HCT116 (cell line): Measurements from ENCODE around the gene RNF220. TPM values are rescaled to one million over a fixed set of nuclear protein-coding genes. Genes with fewer than 3 reads are reported as not detected.

Experiments
- ATAC-seq: fragments of 200-7000 bp; cut with Tn5 transposase; 2 replicates; pipeline ENCODE4 v1.9.1; 2020; ENCODE audit warnings: mild to moderate bottlenecking, moderate library complexity
- BruUV-seq: library from RNA; stranded (reverse); fragments of 400-500 nt; replicated peaks from 2 replicates; lab custom pipeline; 2021; lab: Mats Ljungman, UMichigan
- CTCF ChIA-PET: fragments of 300-600 bp; sonication (Branson Sonifier 250); formaldehyde crosslinking; loops from one replicate; lab custom pipeline; 2021; ENCODE audit warnings: antibody characterized with exemption; lab: Charles Lee
- POLR2A ChIA-PET: fragments of 300-600, 350-600 bp; sonication (Branson Sonifier 250); formaldehyde crosslinking; loops from one replicate; lab custom pipeline; 2021; ENCODE audit warnings: antibody characterized with exemption; lab: Charles Lee
- RAD21 ChIA-PET, 2 experiments: fragments of 300-600 bp; sonication (Branson Sonifier 250); formaldehyde crosslinking; loops; one replicate each; lab custom pipeline; 2023; ENCODE audit warnings: low total read pairs in 2 of 2; ENCODE audit not compliant: uncharacterized antibody in 2 of 2, unreplicated experiment in 2 of 2, low non-redundant PET in 1 of 2; lab: Charles Lee
- DNase-seq: peaks from one replicate; pipeline ENCODE4 v3.0.0-alpha.2; 2010; ENCODE audit warnings: low read depth, low spot score
- H2AFZ ChIP-seq: fragments of 200-600 bp; shearing (Covaris generic), sonication (generic); 2 replicates; pipeline ENCODE4 v1.6.1; 2017; ENCODE audit warnings: low read depth, mixed run types, mixed read lengths, antibody characterized with exemption, low read length; ENCODE audit not compliant: poor library complexity, severe bottlenecking
- H3K27ac ChIP-seq: 2 replicates; pipeline ENCODE4 v1.5.1; 2012; ENCODE audit warnings: low read depth, low read length
- H3K27me3 ChIP-seq: fragments of 200-600 bp; sonication (generic); 2 replicates; pipeline ENCODE4 v1.6.1; 2016; ENCODE audit warnings: mixed run types, low read length, mixed read lengths; ENCODE audit not compliant: insufficient read depth
- H3K36me3 ChIP-seq, 2 experiments: fragments of 200-500 bp in 1 of 2; fragments of 200-600 bp in 1 of 2; sonication (Bioruptor generic) in 1 of 2; sonication (generic) in 1 of 2; 2 replicates each; pipeline versions ENCODE4 v1.5.1 to v1.6.1; 2014 to 2016; ENCODE audit warnings: low read length in 2 of 2, inconsistent platforms in 1 of 2, mixed read lengths in 1 of 2, mixed run types in 1 of 2; ENCODE audit not compliant: insufficient read depth in 2 of 2, control insufficient read depth in 1 of 2
- H3K4me1 ChIP-seq, 2 experiments: fragments of 200-600 bp in 1 of 2; sonication (generic) in 1 of 2; 2 replicates each; pipeline versions ENCODE4 v1.5.1 to v1.6.1; 2012 to 2017; ENCODE audit warnings: low read length in 2 of 2, inconsistent platforms in 1 of 2, mild to moderate bottlenecking in 1 of 2, mixed read lengths in 1 of 2, mixed run types in 1 of 2, moderate library complexity in 1 of 2; ENCODE audit not compliant: insufficient read depth in 2 of 2, control insufficient read depth in 1 of 2
- H3K4me2 ChIP-seq: fragments of 200-600 bp; sonication (generic); 2 replicates; pipeline ENCODE4 v1.6.1; 2017; ENCODE audit warnings: mixed run types, low read length, mixed read lengths
- H3K4me3 ChIP-seq, 2 experiments: fragments of 200-600 bp in 1 of 2; sonication (generic) in 1 of 2; replicated peaks in 1 of 2; 2 replicates each; pipeline ENCODE4 v1.5.1; 2011 to 2016; ENCODE audit warnings: low read length in 2 of 2, control low read depth in 1 of 2, low read depth in 1 of 2, mild to moderate bottlenecking in 1 of 2, mixed read lengths in 1 of 2, mixed run types in 1 of 2
- H3K79me2 ChIP-seq: fragments of 200-600 bp; sonication (generic); 2 replicates; pipeline ENCODE4 v1.6.1; 2017; ENCODE audit warnings: mild to moderate bottlenecking, mixed run types, low read length, moderate library complexity, mixed read lengths; ENCODE audit not compliant: insufficient read depth
- H3K9ac ChIP-seq: fragments of 200-600 bp; sonication (generic); 2 replicates; pipeline ENCODE4 v1.6.1; 2016; ENCODE audit warnings: low read length, mixed read lengths
- H3K9me2 ChIP-seq: fragments of 200-600 bp; sonication (generic), shearing (Covaris generic); 2 replicates; pipeline ENCODE4 v1.6.1; 2017; ENCODE audit warnings: mixed run types, mild to moderate bottlenecking, moderate library complexity; ENCODE audit not compliant: insufficient read depth
- H3K9me3 ChIP-seq, 2 experiments: fragments of 200-500 bp in 1 of 2; fragments of 200-600 bp in 1 of 2; sonication (Bioruptor generic) in 1 of 2; sonication (generic) in 1 of 2; 2 replicates each; pipeline ENCODE4 v1.6.1; 2014 to 2017; ENCODE audit warnings: low read length in 2 of 2, mixed read lengths in 2 of 2, inconsistent platforms in 1 of 2, low read depth in 1 of 2, mild to moderate bottlenecking in 1 of 2, mixed run types in 1 of 2, moderate library complexity in 1 of 2; ENCODE audit not compliant: control insufficient read depth in 1 of 2, insufficient read depth in 1 of 2
- H4K20me1 ChIP-seq: fragments of 200-600 bp; sonication (generic), shearing (Covaris generic); 2 replicates; pipeline ENCODE4 v1.6.1; 2017; ENCODE audit warnings: mixed run types, mild to moderate bottlenecking, moderate library complexity; ENCODE audit not compliant: insufficient read depth
- CEBPB ChIP-seq: IDR thresholded peaks from 2 replicates; pipeline ENCODE4 v1.6.1; 2012; ENCODE audit warnings: low read depth
- EGR1 ChIP-seq: IDR thresholded peaks from 2 replicates; pipeline ENCODE4 v1.6.1; 2012; ENCODE audit warnings: low read depth
- EZH2 ChIP-seq: fragments of 200-600 bp; sonication (generic); IDR thresholded peaks from 2 replicates; pipeline ENCODE4 v1.6.1; 2017; ENCODE audit warnings: antibody characterized with exemption, mixed run types
- EZH2phosphoT487 ChIP-seq: fragments of 200-600 bp; IDR thresholded peaks from 2 replicates; pipeline ENCODE4 v1.6.1; 2018; ENCODE audit warnings: antibody characterized with exemption, borderline replicate concordance
- SIN3A ChIP-seq: IDR thresholded peaks from 2 replicates; pipeline ENCODE4 v1.6.1; 2012; ENCODE audit warnings: low read depth
- SP1 ChIP-seq: IDR thresholded peaks from 2 replicates; pipeline ENCODE4 v1.6.1; 2012; ENCODE audit warnings: low read depth
- TCF7L2 ChIP-seq: IDR thresholded peaks from 2 replicates; pipeline ENCODE4 v1.7.0; 2011; ENCODE audit warnings: borderline replicate concordance, inconsistent platforms; ENCODE audit not compliant: insufficient read depth, insufficient read length; ENCODE audit errors: extremely low read depth
- intact Hi-C: fragments of 100-400 bp; cut with micrococcal nuclease; formaldehyde crosslinking; loops from 2 replicates; pipeline ENCODE4 v1.10.0; 2022
- total RNA-seq: library from RNA; stranded (reverse); gene quantifications from one replicate; pipeline ENCODE4 v1.2.1, GENCODE V29; 2021; ENCODE audit not compliant: unreplicated experiment
- TF ChIP-seq, protein P1 (sequence below): IDR thresholded peaks from 2 replicates; pipeline ENCODE4 v1.6.1; 2012
- TF ChIP-seq, protein P2 (sequence below): IDR thresholded peaks from 2 replicates; pipeline ENCODE4 v1.6.1; 2012
- TF ChIP-seq, protein P3 (sequence below), 3 experiments: fragments of 200-600 bp in 1 of 3; sonication (generic) in 1 of 3; IDR thresholded peaks in 2 of 3; conservative IDR thresholded peaks in 1 of 3; 2 replicates each; pipeline ENCODE4 v1.5.1; 2012 to 2017; ENCODE audit warnings: low read depth in 2 of 3, low read length in 2 of 3, antibody characterized with exemption in 1 of 3, borderline replicate concordance in 1 of 3, control low read depth in 1 of 3, mild to moderate bottlenecking in 1 of 3, mixed read lengths in 1 of 3, mixed run types in 1 of 3, moderate library complexity in 1 of 3; ENCODE audit not compliant: insufficient read depth in 1 of 3

The RNF220 gene
- total RNA-seq, 1 experiment from 2014 or later, result 84.5 TPM

GRCh38 chr1:44559330-44559729 lies 154.3 kb downstream of the RNF220 start:
- ChIA-PET CTCF (interaction anchor here (1.0 kb wide), 1 partner anchor 13 kb away, joined by 3 read pairs; no protein-coding TSS in a partner anchor), POLR2A (no interaction called here), RAD21 (no interaction called here)
- DNase-seq, result no peak
- H3K9me2 ChIP-seq, result no peaks in the 10 kb centered on the region
- H3K27me3 ChIP-seq, result no peaks in the 10 kb centered on the region
- H3K9ac ChIP-seq, result no peak overlapping the region
- H3K4me1 ChIP-seq, result peaks cover 5 to 26% of the 10 kb centered on the region in 2 experiments; a peak in 3 of 4 replicates
- intact Hi-C loops, result no loop called here
- H3K79me2 ChIP-seq, result no peaks in the 10 kb centered on the region
- H3K4me3 ChIP-seq, result no peak overlapping the region
- no peak overlapping the region for H3K27ac ChIP-seq
- no peaks in the 10 kb centered on the region for H4K20me1 ChIP-seq
- H3K36me3 ChIP-seq, result no peaks in the 10 kb centered on the region
- no peak for TF ChIP-seq EZH2phosphoT487
- TF ChIP-seq, protein P1, sequence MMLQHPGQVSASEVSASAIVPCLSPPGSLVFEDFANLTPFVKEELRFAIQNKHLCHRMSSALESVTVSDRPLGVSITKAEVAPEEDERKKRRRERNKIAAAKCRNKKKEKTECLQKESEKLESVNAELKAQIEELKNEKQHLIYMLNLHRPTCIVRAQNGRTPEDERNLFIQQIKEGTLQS, result no peak
- no peak for TF ChIP-seq EGR1
- no peak for TF ChIP-seq SIN3A
- TF ChIP-seq CEBPB, result no peak
- TF ChIP-seq EZH2, result no peak
- TF ChIP-seq, protein P2, sequence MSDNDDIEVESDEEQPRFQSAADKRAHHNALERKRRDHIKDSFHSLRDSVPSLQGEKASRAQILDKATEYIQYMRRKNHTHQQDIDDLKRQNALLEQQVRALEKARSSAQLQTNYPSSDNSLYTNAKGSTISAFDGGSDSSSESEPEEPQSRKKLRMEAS, result no peak
- TF ChIP-seq, protein P3, sequence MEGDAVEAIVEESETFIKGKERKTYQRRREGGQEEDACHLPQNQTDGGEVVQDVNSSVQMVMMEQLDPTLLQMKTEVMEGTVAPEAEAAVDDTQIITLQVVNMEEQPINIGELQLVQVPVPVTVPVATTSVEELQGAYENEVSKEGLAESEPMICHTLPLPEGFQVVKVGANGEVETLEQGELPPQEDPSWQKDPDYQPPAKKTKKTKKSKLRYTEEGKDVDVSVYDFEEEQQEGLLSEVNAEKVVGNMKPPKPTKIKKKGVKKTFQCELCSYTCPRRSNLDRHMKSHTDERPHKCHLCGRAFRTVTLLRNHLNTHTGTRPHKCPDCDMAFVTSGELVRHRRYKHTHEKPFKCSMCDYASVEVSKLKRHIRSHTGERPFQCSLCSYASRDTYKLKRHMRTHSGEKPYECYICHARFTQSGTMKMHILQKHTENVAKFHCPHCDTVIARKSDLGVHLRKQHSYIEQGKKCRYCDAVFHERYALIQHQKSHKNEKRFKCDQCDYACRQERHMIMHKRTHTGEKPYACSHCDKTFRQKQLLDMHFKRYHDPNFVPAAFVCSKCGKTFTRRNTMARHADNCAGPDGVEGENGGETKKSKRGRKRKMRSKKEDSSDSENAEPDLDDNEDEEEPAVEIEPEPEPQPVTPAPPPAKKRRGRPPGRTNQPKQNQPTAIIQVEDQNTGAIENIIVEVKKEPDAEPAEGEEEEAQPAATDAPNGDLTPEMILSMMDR (IDR thresholded peaks at IDR 0.05 in 2 of 3, conservative IDR thresholded peaks at IDR 0.05 in 1 of 3; ENCODE audit: borderline replicate concordance in 1 of 3, insufficient read depth in 1 of 3, low read depth in 2 of 3, low read length in 2 of 3), result no peak
- TF ChIP-seq TCF7L2, result no peak
- TF ChIP-seq SP1, result no peak
- TF ChIP-seq, all 23 proteins: peak for 0
- ATAC-seq, result no peak; the same call in 1 of the 2 replicates
- Histone ChIP-seq H3K4me2 (no peak overlapping the region), H2AFZ (no peak overlapping the region), H3K9me3 (no peaks in the 10 kb centered on the region)
- no TSS peak for BruUV-seq
